MCF 10A (cell line): Measurements from ENCODE around the gene SCN4A. TPM values are rescaled to one million over a fixed set of nuclear protein-coding genes. Genes with fewer than 3 reads are reported as not detected.

Experiments
- BruUV-seq: library from RNA; stranded (reverse); fragments of 400-500 nt; replicated peaks from 2 replicates; lab custom pipeline; 2021; lab: Mats Ljungman, UMichigan
- CTCF ChIA-PET: fragments of 300-600 bp; sonication (Branson Sonifier 250); formaldehyde crosslinking; extraction: SDS; loops from one replicate; lab custom pipeline; 2021; ENCODE audit warnings: antibody characterized with exemption, inconsistent platforms; lab: Yijun Ruan, JAX
- POLR2A ChIA-PET: fragments of 300-600, 350-650 bp; sonication (Branson Sonifier 250); formaldehyde crosslinking; extraction: SDS; loops from one replicate; lab custom pipeline; 2020; ENCODE audit warnings: antibody characterized with exemption, inconsistent platforms; lab: Yijun Ruan, JAX
- DNase-seq: peaks from one replicate; pipeline ENCODE4 v3.0.0-alpha.2; 2018; ENCODE audit not compliant: unreplicated experiment
- H3K27ac Mint-ChIP-seq: one replicate; pipeline ENCODE4 v1.8.0; 2022; ENCODE audit warnings: mild to moderate bottlenecking, low read depth, mixed read lengths; ENCODE audit not compliant: unreplicated experiment
- H3K27me3 Mint-ChIP-seq: one replicate; pipeline ENCODE4 v1.8.0; 2022; ENCODE audit warnings: mixed read lengths; ENCODE audit not compliant: insufficient read depth, unreplicated experiment
- H3K36me3 Mint-ChIP-seq: one replicate; pipeline ENCODE4 v1.8.0; 2022; ENCODE audit warnings: mild to moderate bottlenecking, moderate library complexity, mixed read lengths; ENCODE audit not compliant: insufficient read depth, unreplicated experiment
- H3K4me1 Mint-ChIP-seq: one replicate; pipeline ENCODE4 v1.8.0; 2022; ENCODE audit warnings: mixed read lengths; ENCODE audit not compliant: insufficient read depth, unreplicated experiment
- H3K4me3 Mint-ChIP-seq: one replicate; pipeline ENCODE4 v1.8.0; 2022; ENCODE audit warnings: mild to moderate bottlenecking, moderate library complexity, mixed read lengths; ENCODE audit not compliant: unreplicated experiment
- H3K9me3 Mint-ChIP-seq: one replicate; pipeline ENCODE4 v1.8.0; 2022; ENCODE audit warnings: mixed read lengths; ENCODE audit not compliant: unreplicated experiment
- CTCF ChIP-seq: fragments of 200-600 bp; IDR thresholded peaks from one replicate; pipeline ENCODE4 v1.8.0; 2022; ENCODE audit warnings: antibody characterized with exemption, mild to moderate bottlenecking; ENCODE audit not compliant: unreplicated experiment
- intact Hi-C: fragments of 100-400 bp; cut with micrococcal nuclease; formaldehyde crosslinking; loops from 2 replicates; pipeline ENCODE4 v1.14.1; 2022
- total RNA-seq: library from RNA; stranded (reverse); gene quantifications from 2 replicates; pipeline ENCODE4 v1.2.3, GENCODE V29; 2022

Gene SCN4A
- total RNA-seq, 1 experiment from 2014 or later: not detected

- Mint-ChIP-seq H3K4me1 (no peaks in the 10 kb centered on the region), H3K27me3 (no peaks in the 10 kb centered on the region), H3K9me3 (no peaks in the 10 kb centered on the region), H3K4me3 (no peak overlapping the region), H3K36me3 (no peaks in the 10 kb centered on the region), H3K27ac (no peak overlapping the region)
- BruUV-seq: no TSS peak
- intact Hi-C loops: no loop called here
- no peak for TF ChIP-seq CTCF
- DNase-seq: peak; percentile 40
- ChIA-PET POLR2A (interaction anchor here (0.6 kb wide), 1 partner anchor 655 kb away, joined by 5 read pairs; no protein-coding TSS in a partner anchor), CTCF (interaction anchor here (0.9 to 1.3 kb wide), 2 partner anchors 10 to 64 kb away, joined by 4 to 7 read pairs; no protein-coding TSS in a partner anchor)
Observed at GRCh38 chr17:63961355-63962212, 11.1 kb downstream of the SCN4A start.

GRCh38 chr17:63960430-63960829 lies 12.3 kb downstream of the SCN4A start:
- Mint-ChIP-seq H3K27ac (no peak overlapping the region), H3K4me1 (no peaks in the 10 kb centered on the region), H3K27me3 (no peaks in the 10 kb centered on the region), H3K36me3 (no peaks in the 10 kb centered on the region), H3K9me3 (no peaks in the 10 kb centered on the region), H3K4me3 (no peak overlapping the region)
- CTCF ChIA-PET: interaction anchor here (0.5 to 1.3 kb wide), 2 partner anchors 9 to 374 kb away, joined by 5 to 7 read pairs; no protein-coding TSS in a partner anchor
- no TSS peak for BruUV-seq
- no peak for DNase-seq
- no peak for TF ChIP-seq CTCF
- POLR2A ChIA-PET: no interaction called here
- intact Hi-C loops: no loop called here

GRCh38 chr17:63960006-63960405 lies 12.7 kb downstream of the SCN4A start:
- Mint-ChIP-seq H3K27ac (no peak overlapping the region), H3K9me3 (no peaks in the 10 kb centered on the region), H3K27me3 (no peaks in the 10 kb centered on the region), H3K36me3 (no peaks in the 10 kb centered on the region), H3K4me1 (no peaks in the 10 kb centered on the region), H3K4me3 (no peak overlapping the region)
- DNase-seq: no peak
- POLR2A ChIA-PET: no interaction called here
- intact Hi-C loops: no loop called here
- CTCF ChIA-PET: interaction anchor here (1.3 kb wide), 1 partner anchor 9 kb away, joined by 7 read pairs; no protein-coding TSS in a partner anchor
- no TSS peak for BruUV-seq
- no peak for TF ChIP-seq CTCF

- Mint-ChIP-seq H3K4me3 (no peak overlapping the region), H3K4me1 (no peaks in the 10 kb centered on the region), H3K36me3 (no peaks in the 10 kb centered on the region), H3K27me3 (no peaks in the 10 kb centered on the region), H3K27ac (no peak overlapping the region), H3K9me3 (no peaks in the 10 kb centered on the region)
- POLR2A ChIA-PET: interaction anchor here (0.9 kb wide), 1 partner anchor 25 kb away, joined by 3 read pairs; no protein-coding TSS in a partner anchor
- no peak for TF ChIP-seq CTCF
- intact Hi-C loops: no loop called here
- no peak for DNase-seq
- BruUV-seq: no TSS peak
- CTCF ChIA-PET: interaction anchor here (0.6 to 1.2 kb wide), 2 partner anchors 33 to 90 kb away, joined by 3 to 6 read pairs; no protein-coding TSS in a partner anchor
Observed at GRCh38 chr17:63956296-63956920, 16.3 kb downstream of the SCN4A start.
